A549 (cell line): Measurements from ENCODE around the gene SLC25A24.

Source experiments
- CEBPB ChIP-seq, 2 experiments: fragments of >200 bp in 1 of 2; sonication (Bioruptor Twin) in 1 of 2; formaldehyde crosslinking in 1 of 2; IDR thresholded peaks; 2 replicates each; pipeline ENCODE4 v1.6.1; 2012 to 2016
- TF ChIP-seq, protein P1 (sequence below): IDR thresholded peaks from 2 replicates; pipeline ENCODE4 v1.6.1; 2012
- TF ChIP-seq, protein P2 (sequence below): fragments of 250-450 bp; sonication (Bioruptor Pico); IDR thresholded peaks from 2 replicates; pipeline ENCODE4 v1.5.0; 2021; ENCODE audit warnings: mild to moderate bottlenecking, moderate library complexity, borderline replicate concordance

DNA sequence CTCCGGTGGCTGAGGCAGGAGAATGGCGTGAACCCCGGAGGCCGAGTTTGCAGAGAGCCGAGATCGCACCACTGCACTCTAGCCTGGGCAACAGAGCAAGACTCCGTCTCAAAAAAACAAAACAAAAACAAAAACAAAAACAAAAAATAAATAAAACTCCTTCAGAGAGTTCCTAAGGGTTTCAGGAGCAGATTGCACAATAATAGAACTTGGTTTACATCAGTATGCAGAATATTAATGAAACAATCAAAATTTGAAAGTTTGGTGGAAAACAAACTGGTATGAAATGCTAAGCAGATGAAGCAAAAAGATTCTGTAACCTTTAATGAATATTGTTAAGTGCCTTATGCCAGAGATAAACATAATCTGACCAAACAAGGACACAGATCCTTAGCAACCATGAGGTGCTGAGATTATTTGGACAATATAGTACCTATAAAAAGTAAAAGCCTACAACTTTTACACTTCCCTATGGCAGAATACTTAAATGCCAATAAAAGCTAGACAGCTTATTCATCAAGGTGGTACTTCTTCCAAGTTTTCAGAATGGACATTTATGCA is 41.2 kb downstream of the SLC25A24 start:
- TF ChIP-seq, protein P1, sequence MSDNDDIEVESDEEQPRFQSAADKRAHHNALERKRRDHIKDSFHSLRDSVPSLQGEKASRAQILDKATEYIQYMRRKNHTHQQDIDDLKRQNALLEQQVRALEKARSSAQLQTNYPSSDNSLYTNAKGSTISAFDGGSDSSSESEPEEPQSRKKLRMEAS: no peak
- no peak for TF ChIP-seq CEBPB (IDR thresholded peaks at IDR 0.05)
- TF ChIP-seq, protein P2, sequence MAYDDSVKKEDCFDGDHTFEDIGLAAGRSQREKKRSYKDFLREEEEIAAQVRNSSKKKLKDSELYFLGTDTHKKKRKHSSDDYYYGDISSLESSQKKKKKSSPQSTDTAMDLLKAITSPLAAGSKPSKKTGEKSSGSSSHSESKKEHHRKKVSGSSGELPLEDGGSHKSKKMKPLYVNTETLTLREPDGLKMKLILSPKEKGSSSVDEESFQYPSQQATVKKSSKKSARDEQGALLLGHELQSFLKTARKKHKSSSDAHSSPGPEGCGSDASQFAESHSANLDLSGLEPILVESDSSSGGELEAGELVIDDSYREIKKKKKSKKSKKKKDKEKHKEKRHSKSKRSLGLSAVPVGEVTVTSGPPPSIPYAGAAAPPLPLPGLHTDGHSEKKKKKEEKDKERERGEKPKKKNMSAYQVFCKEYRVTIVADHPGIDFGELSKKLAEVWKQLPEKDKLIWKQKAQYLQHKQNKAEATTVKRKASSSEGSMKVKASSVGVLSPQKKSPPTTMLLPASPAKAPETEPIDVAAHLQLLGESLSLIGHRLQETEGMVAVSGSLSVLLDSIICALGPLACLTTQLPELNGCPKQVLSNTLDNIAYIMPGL (CRISPR knock-in tag): no peak
